Measurements from ENCODE around the gene PLCXD3.
"Not testable (repeated sequence)": the region's sequence is repeated elsewhere in the genome, so short reads cannot be mapped to it uniquely, and the experiment has no call there.

The PLCXD3 gene

DNA sequence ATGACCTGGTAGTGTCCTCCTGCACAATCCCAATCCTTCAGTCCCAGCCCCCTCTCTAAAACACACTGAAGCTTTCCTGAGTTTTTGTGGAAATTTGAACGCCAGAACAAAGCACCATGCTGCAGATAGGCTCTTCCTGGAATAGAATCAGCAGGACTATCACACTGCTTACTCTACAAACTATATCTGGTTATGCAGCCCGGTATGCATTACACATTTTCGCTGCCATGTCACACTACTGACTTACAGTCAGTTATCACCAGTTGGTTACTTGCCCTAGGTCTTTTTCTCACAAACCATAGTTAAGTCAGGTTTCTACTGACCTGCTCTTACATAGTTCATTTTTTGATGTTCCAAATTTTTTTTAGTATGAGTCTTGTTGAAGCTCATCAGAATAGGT lies 24.9 kb downstream of the PLCXD3 start:
- TF ChIP-seq ZFX (IDR thresholded peaks at IDR 0.05), result no peak
- TF ChIP-seq, protein P1, sequence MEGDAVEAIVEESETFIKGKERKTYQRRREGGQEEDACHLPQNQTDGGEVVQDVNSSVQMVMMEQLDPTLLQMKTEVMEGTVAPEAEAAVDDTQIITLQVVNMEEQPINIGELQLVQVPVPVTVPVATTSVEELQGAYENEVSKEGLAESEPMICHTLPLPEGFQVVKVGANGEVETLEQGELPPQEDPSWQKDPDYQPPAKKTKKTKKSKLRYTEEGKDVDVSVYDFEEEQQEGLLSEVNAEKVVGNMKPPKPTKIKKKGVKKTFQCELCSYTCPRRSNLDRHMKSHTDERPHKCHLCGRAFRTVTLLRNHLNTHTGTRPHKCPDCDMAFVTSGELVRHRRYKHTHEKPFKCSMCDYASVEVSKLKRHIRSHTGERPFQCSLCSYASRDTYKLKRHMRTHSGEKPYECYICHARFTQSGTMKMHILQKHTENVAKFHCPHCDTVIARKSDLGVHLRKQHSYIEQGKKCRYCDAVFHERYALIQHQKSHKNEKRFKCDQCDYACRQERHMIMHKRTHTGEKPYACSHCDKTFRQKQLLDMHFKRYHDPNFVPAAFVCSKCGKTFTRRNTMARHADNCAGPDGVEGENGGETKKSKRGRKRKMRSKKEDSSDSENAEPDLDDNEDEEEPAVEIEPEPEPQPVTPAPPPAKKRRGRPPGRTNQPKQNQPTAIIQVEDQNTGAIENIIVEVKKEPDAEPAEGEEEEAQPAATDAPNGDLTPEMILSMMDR (conservative IDR thresholded peaks at IDR 0.05), result no peak
- no peak overlapping the region for H3K27ac ChIP-seq

DNA sequence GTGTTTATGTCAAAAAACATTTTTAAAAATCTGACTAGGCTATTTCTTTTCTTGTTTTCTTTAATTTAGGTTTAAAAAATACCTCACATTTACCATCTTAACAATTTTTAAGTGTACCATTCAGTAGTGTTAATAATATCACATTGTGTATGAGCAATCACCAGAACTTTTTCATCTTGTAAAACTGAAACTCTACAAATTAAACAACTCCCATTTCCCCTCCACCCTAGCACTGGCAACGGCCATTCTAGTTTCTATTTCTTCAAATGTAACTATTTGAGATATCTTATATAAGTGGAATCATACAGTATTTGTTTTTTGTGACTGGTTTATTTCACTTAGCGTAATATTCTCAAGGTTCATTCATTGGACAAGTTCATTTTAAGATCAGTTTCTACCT lies 27.7 kb downstream of the PLCXD3 start:
- no peak overlapping the region for H3K27ac ChIP-seq
- TF ChIP-seq, protein P1 (conservative IDR thresholded peaks at IDR 0.05), result no peak
- TF ChIP-seq ZFX (IDR thresholded peaks at IDR 0.05), result no peak

DNA sequence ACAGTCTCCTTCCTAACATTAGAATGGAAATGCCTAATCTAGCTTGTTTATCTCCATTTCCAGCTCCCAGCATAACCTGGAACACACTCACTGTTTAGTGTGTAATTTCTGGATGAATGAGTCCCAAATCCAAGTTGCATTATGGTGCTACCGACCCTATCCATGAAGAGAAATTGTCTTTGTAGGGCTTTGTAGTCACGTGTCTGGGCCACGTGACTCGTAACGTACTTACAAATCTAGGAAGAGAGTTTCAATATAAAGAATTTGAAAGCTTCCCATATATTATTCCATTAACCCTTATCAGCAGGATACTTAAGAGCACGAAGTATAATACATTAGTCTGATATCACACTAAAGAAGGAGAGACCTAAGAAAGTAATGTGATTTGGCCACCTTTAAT lies 28.2 kb downstream of the PLCXD3 start:
- no peak overlapping the region for H3K27ac ChIP-seq
- no peak for TF ChIP-seq ZFX (IDR thresholded peaks at IDR 0.05)
- TF ChIP-seq, protein P1 (conservative IDR thresholded peaks at IDR 0.05), result no peak

DNA sequence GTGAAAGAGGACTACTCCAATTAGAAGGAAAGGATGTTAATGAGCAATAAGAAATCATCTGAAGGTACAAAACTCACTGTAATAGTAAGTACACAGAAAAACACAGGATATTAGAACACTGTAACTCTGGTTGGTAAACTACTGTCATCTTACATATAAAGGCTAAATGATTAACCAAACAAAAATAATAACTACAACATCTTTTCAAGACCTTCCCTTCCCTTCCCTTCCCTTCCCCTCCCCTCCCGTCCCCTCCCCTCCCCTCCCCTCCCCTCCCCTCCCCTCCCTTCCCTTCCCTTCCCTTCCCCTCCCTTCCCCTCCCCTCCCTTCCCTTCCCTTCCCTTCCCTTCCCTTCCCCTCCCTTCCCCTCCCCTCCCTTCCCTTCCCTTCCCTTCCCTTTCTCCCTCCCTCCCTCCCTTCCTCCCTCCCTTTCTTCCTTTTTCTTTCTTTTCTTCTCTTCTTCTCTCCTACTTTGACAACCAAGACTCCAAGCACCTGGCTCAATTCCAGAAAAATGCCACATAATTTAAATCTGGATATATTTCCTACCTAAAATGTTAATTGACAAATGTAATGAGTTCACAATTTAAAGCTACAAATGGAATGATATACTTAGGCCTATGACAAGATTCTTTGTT lies 38.7 kb downstream of the PLCXD3 start:
- not testable (repeated sequence) for H3K27ac ChIP-seq

DNA sequence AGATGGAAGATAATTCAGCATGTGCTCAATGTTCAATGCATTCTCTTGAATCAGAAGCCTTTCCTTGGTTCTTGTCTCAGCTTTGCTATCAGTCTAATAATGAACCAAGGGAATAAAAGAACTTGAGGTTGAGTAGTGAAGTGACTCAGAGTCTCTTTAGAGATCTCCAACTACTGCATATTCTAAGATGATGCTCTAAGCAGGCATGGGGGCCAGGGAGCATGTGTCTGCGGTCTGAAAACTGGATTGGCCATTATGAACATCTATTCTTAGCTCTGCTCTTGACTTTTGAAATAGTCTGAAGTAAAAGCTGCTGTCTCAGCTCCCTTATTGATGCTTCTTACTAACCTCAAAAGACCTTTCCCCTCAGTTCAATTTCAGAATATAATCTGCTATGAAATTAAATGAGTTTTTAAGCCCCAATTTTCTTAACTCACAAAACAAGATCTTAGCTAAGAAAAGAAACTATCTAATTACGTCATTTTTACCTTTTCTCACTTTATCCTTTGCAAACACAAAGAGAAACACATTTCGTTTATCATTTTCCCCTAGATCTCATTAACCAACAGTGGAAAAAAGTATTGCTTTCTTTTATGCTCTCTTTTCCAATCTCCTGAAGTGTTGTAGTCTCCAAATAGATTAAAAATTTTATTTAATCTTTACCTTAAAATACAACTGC lies 44.8 kb downstream of the PLCXD3 start:
- TF ChIP-seq ZFX (IDR thresholded peaks at IDR 0.05), result no peak
- TF ChIP-seq, protein P1 (conservative IDR thresholded peaks at IDR 0.05), result no peak
- no peak overlapping the region for H3K27ac ChIP-seq

DNA sequence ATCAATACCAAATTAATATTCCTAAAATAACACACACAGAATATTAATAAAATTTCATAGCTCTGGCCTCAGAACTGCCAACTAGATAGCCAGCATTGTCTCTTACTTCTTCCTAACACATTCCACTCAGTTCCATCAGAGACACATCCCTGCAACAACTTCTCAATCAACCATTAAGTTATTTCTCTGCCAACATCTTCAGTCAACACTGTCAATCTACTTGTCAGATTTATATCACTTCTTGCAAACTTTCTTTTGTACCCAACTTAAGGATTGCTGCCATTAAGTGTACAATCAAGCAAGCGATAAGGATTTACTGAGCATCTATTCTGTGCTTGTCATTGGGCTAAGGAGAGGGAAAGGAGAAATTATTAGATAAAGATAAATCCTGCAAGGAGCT lies 50.8 kb downstream of the PLCXD3 start:
- TF ChIP-seq, protein P1 (conservative IDR thresholded peaks at IDR 0.05), result no peak
- no peak for TF ChIP-seq ZFX (IDR thresholded peaks at IDR 0.05)
- H3K27ac ChIP-seq, result no peak overlapping the region

DNA sequence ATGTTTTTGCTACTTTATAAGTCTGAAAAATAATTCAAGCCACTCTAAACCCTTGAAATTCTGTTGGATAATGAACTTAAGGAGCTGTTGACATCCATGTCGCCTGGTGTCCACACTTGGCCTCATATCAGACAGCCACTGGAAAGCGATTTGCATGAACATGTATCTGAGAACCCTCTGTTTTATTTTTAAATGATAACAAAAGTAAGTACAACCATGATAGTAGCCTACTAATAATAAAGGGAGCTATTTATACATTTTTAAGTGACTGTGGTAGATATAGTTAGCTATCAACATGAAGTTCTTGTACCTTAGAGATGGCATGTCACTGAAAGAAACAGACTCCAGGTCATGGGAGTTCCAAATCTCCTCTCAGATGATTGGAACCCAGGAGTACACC lies 53.3 kb downstream of the PLCXD3 start:
- no peak overlapping the region for H3K27ac ChIP-seq
- no peak for TF ChIP-seq ZFX (IDR thresholded peaks at IDR 0.05)
- TF ChIP-seq, protein P1 (conservative IDR thresholded peaks at IDR 0.05), result no peak

DNA sequence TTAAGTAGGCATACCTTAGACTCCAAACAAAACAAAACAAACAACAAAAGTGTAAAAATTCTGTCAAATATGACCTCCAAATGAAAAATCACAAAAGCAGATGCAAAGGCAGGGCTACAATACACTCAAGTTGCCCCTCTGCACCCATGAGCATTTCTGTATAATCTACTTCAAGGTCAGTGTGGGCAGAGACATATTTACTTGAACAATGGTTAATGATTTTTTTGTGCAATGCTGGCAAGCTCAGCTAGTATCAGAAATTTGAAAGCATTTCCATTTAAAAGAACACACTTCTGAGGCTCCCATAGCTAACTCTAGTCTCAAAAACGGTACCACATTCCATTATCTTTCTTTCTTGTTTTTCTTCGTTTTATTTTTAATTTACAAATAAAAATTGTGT lies 57.9 kb downstream of the PLCXD3 start:
- no peak for TF ChIP-seq ZFX (IDR thresholded peaks at IDR 0.05)
- TF ChIP-seq, protein P1 (conservative IDR thresholded peaks at IDR 0.05), result no peak
- no peak overlapping the region for H3K27ac ChIP-seq

All from C4-2B (cell line).